IPS DF 6.9 (cell line): ENCODE data around the gene STC2.
"Not testable (repeated sequence)": the region's sequence is repeated elsewhere in the genome, so short reads cannot be mapped to it uniquely, and the experiment has no call there.

ENCODE experiments used
- DNase-seq: peaks from one replicate; pipeline ENCODE4 v3.0.0-alpha.2; 2013; ENCODE audit warnings: low read depth, low spot score
- H3K27ac ChIP-seq: one replicate; pipeline ENCODE4 v1.5.1; 2013; ENCODE audit warnings: low read length, control low read depth
- H3K27me3 ChIP-seq: 2 replicates; pipeline ENCODE4 v1.6.1; 2013; ENCODE audit warnings: mild to moderate bottlenecking, low read length; ENCODE audit not compliant: control insufficient read depth, insufficient read depth
- H3K36me3 ChIP-seq: 2 replicates; pipeline ENCODE4 v1.6.1; 2013; ENCODE audit warnings: low read length; ENCODE audit not compliant: control insufficient read depth, insufficient read depth
- H3K4me1 ChIP-seq: 2 replicates; pipeline ENCODE4 v1.6.1; 2013; ENCODE audit warnings: low read length; ENCODE audit not compliant: control insufficient read depth, insufficient read depth
- H3K4me3 ChIP-seq: 2 replicates; pipeline ENCODE4 v1.5.1; 2013; ENCODE audit warnings: mild to moderate bottlenecking, low read length
- H3K9me3 ChIP-seq: 2 replicates; pipeline ENCODE4 v1.6.1; 2013; ENCODE audit warnings: low read length, inconsistent platforms; ENCODE audit not compliant: control insufficient read depth, insufficient read depth
- WGBS: extraction: QIAGEN DNeasy Blood & Tissue Kit; methylation state at CpG from one replicate; pipeline ENCODE4 v1.1.7; 2013; ENCODE audit warnings: mixed read lengths, missing lambda C conversion rate; ENCODE audit not compliant: insufficient read length, insufficient coverage; 5-methylcytosine and 5-hydroxymethylcytosine counted together

Gene STC2

DNA sequence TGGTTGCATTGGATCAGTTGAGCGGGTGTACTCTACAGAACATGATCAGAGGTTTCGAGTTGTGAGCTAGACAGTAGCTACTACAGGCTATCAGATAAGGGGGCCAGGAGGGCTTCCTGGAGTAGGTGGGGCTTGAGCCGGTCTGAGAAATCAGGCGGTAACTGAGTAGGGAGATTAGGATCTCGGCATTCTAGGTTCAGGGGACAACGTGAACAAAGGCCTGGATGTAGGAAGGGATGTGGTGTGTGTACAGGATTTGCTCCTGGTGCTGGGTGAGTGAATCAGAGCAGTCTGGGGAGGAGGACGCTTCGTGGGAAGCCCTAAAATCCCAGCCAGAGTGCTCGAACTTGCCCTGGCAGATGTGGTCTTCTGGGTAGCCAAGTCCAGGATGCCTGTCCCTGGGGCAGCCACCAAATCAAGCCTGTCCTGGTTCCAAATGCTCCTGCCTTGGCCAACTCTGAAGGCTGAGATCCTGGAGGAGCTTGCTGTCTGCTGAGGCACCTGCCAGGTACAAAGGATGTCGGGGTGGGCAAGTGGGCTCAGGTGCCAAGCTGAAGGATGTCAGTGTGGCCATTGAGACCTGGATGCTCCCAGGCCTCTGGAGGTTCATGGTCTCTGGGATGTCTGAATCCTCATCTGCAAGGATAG lies 33.4 kb downstream of the STC2 start:
- H3K4me3 ChIP-seq = no peak overlapping the region

DNA sequence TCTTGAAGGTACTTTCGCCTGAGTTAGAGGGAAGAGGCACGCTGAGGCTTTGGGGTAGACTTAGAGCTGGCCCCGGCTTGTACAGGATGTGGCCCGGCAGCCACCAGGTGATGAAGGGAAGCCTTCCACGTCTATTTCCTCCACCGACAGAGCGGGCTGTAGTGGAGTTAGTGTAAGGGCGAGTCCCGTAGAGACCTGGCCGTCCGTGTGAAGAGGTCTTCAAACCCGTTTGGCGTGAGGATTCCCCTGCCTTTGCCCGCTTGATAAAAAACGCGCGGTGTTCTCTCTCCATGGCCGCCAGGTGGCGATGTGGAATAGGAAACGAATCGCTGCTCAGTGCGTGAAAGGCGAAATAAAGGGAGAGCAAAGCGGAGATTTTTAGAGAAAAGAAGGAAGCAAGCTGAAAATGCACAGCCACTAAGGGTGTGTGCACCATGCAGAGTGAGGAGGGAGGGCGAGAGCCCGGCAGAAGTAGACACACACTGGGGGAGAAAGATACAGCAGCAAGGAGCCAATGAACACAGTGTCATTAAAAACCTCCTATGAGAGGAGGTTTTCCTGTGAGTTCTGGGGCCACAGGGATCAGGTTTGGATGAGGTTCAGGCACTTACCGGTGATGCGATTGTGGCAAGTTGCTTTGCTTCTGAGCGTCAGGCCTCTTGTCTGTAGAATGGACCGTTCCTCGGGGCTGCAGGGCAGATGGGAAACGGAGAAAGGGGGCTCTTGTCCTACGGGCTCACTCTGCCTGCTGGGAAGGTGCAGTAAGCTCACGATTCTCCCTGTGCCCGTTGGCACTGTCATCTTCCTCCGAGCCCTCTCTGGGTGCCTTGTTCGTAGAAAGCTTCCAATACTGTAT lies 34.2 kb downstream of the STC2 start:
- Histone ChIP-seq H3K9me3 (no peaks in the 10 kb centered on the region), H3K27ac (no peak overlapping the region), H3K4me3 (no peak overlapping the region), H3K27me3 (no peaks in the 10 kb centered on the region), H3K36me3 (no peaks in the 10 kb centered on the region), H3K4me1 (no peaks in the 10 kb centered on the region)
- no CpG with 5 or more reads among the region's 37 CpGs for WGBS
- DNase-seq = peak; percentile 87

More for the DNA sequence above, 33.4 kb downstream of the STC2 start:
- DNase-seq = no peak
- Histone ChIP-seq H3K9me3 (no peaks in the 10 kb centered on the region), H3K36me3 (no peaks in the 10 kb centered on the region), H3K27ac (no peak overlapping the region), H3K4me1 (no peaks in the 10 kb centered on the region), H3K27me3 (no peaks in the 10 kb centered on the region)
- WGBS = no CpG with 5 or more reads among the region's 10 CpGs

DNA sequence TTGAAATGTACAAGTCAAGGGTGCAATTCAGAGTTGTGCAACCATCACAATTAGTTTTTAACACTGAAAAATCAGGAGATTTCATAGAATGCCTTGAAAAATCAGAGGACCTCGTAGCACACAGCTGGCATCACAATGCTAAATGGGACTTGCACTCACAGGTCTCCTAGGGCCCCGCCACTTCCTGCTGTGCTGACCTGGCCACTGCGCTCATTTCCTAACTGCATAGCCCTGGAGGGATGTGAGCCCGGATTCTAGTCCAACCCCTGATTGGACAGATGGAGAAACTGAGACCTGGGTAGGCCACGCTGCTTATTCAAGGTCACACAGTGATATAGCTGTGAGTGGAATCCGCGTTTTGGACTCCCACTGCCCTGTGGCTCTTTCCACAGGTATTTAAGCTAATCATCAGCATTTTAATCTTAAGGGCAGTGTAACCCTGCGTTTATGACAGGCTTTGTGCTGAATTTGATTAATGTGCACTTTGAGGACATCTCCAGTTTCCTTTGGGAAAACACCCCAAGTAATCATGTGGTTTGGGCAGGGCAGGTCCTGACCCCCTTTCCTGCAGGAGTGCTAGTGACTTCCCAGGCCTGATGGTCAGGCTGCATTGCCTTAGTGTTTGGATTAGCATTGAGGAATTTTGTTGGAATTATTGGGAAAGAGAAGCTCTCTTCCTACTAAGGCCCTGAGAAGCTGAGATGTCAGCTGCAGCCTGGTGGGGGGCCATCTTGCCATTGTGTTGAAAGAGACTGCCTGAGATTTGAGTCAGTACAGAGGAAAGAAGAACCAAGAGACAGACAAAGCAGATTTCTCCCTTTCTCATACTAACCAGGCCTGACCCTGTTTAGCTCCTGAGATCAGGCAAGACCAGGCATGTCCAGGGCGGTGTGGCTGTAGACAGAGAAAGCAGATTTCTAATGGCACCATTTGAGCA lies 36.2 kb downstream of the STC2 start:
- DNase-seq = no peak
- Histone ChIP-seq H3K27me3 (no peaks in the 10 kb centered on the region), H3K9me3 (no peaks in the 10 kb centered on the region), H3K4me1 (no peaks in the 10 kb centered on the region), H3K4me3 (no peak overlapping the region), H3K36me3 (no peaks in the 10 kb centered on the region), H3K27ac (no peak overlapping the region)
- WGBS = no CpG with 5 or more reads among the region's 9 CpGs

DNA sequence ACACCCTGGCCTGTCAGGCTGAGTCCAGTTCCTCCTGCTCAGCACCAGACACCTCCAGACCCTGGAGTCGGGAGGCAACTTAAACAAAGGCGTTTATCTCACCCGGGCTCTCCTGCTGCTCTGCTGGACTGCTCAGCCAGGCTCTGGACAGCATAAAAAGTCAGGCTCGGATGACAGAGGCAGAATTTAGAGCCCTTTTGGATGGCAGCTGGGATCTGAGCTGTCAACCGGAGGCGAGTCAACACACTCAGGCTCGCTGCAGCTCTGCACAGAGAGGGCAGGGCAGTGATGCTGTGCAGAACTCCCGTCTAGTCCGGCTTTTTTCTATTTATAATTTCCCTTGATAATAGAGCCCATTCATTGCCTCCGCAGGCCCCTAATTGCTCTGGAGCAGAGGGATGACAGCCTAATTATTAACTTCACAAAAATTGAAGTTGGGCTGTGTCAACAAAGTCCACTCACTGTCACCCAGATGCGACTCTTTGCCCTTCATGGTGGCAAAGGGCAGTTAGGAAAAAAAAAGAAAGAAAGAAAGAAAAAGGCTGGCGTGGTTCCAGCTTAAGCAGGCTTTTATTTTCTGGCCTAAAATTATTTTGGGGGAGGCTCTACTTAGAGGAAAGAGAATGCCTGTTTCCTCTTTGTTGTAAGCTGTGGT lies 37.6 kb downstream of the STC2 start:
- H3K27me3 ChIP-seq = no peaks in the 10 kb centered on the region
- DNase-seq = no peak
- no peak overlapping the region for H3K27ac ChIP-seq
- no CpG with 5 or more reads among the region's 12 CpGs for whole genome bisulfite sequencing
- no peaks in the 10 kb centered on the region for H3K36me3 ChIP-seq
- H3K9me3 ChIP-seq = no peaks in the 10 kb centered on the region
- no peaks in the 10 kb centered on the region for H3K4me1 ChIP-seq
- no peak overlapping the region for H3K4me3 ChIP-seq

DNA sequence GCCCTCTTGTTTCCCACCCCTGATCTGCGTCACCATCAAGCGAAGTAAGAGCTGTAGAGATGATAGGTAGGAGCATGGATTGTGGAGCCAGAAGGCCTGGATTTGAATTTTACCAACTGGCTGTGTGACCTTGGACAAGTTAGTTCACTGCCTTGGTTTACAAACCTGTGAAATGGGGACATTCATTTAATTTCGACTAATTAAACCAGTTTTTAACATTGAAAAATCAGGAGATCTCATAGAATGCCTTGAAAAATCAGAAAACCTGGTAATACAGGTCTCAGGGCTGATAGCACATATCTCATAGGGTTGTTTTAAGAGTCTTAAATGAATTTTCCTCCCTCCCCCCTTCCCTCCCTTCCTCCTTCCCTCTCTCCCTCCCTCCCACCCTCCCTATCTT lies 38.8 kb downstream of the STC2 start:
- no CpG with 5 or more reads among the region's 3 CpGs for WGBS
- no peak for DNase-seq
- H3K9me3 ChIP-seq = no peaks in the 10 kb centered on the region
- no peak overlapping the region for H3K4me3 ChIP-seq
- H3K36me3 ChIP-seq = no peaks in the 10 kb centered on the region
- H3K27ac ChIP-seq = no peak overlapping the region
- H3K4me1 ChIP-seq = no peaks in the 10 kb centered on the region
- no peaks in the 10 kb centered on the region for H3K27me3 ChIP-seq

DNA sequence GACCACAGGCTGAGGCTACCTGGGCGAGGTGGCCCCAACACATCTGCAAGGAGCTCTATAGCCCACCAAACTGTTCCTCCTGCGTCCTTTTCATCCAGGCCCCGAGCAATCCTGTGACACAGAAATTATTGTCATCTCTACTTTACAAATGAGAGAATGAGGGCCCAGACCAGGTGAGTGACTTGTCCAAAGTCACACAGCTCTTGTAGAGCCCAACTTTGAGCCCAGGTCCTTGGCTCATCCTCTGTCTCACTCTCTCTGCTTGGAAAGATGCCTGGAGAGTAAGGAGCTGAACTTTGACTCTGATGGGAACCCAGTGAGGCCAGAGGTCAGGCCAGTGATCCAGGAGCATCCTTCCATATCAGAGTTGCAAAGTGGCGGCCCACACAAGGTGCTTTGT lies 39.6 kb downstream of the STC2 start:
- peaks cover 2% of the 10 kb centered on the region for H3K4me1 ChIP-seq
- DNase-seq = no peak
- H3K9me3 ChIP-seq = no peaks in the 10 kb centered on the region
- H3K27me3 ChIP-seq = peaks cover 4% of the 10 kb centered on the region; the same call in 1 of the 2 replicates
- H3K27ac ChIP-seq = no peak overlapping the region
- H3K36me3 ChIP-seq = no peaks in the 10 kb centered on the region
- no peak overlapping the region for H3K4me3 ChIP-seq
- no CpG with 5 or more reads among the region's 4 CpGs for WGBS

DNA sequence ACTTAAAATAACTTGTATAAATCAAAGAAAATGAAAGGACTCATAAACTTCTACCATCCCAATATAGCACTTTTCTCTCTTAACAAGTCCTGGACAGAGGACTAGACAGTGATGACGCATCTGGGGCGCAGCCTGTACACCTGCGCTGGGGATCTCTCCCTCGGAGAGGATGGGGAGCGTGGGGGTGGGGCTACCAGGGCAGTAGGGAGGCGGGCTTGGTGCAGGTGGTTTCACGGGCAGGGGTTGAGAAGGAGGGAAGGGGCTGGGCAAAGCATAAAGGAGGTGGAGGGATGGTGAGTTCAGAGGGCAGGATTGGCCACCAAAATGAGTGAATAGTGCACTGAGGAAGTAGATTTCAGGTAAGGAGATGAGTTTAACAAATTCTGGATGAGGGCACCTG lies 41.1 kb downstream of the STC2 start:
- WGBS = no CpG with 5 or more reads among the region's 7 CpGs
- no peak for DNase-seq
- Histone ChIP-seq H3K4me3 (no peak overlapping the region), H3K36me3 (no peaks in the 10 kb centered on the region), H3K27ac (no peak overlapping the region), H3K4me1 (peaks cover 2% of the 10 kb centered on the region), H3K27me3 (peaks cover 11% of the 10 kb centered on the region; the same call in 1 of the 2 replicates), H3K9me3 (no peaks in the 10 kb centered on the region)

DNA sequence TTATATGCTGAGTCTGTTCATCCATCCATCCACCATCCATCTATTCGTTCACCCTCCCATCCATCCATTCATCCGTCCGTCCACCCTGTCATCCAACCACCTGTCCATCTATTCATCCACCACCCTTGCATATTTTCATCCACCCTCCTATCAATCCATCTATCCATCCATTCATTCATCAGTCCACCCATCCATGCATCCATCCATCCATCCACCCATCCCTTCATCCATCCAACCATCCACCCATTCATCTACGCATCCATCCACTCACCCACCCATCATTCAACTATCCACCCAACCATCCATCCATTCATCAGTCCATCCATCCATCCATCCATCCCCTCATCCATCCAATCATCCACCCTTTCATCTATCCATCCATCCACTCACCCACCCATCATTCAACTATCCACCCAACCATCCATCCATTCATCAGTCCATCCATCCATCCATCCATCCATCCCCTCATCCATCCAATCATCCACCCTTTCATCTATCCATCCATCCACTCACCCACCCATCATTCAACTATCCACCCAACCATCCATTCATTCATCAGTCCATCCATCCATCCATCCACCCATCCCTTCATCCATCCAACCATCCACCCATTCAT lies 43.8 kb downstream of the STC2 start:
- H3K36me3 ChIP-seq, H3K4me1 ChIP-seq, H3K27ac ChIP-seq, H3K9me3 ChIP-seq, DNase-seq, H3K4me3 ChIP-seq: not testable (repeated sequence)
- WGBS = 100% methylated on average over 4 of the region's 4 CpGs
- peaks cover 11% of the 10 kb centered on the region; the same call in 1 of the 2 replicates for H3K27me3 ChIP-seq

DNA sequence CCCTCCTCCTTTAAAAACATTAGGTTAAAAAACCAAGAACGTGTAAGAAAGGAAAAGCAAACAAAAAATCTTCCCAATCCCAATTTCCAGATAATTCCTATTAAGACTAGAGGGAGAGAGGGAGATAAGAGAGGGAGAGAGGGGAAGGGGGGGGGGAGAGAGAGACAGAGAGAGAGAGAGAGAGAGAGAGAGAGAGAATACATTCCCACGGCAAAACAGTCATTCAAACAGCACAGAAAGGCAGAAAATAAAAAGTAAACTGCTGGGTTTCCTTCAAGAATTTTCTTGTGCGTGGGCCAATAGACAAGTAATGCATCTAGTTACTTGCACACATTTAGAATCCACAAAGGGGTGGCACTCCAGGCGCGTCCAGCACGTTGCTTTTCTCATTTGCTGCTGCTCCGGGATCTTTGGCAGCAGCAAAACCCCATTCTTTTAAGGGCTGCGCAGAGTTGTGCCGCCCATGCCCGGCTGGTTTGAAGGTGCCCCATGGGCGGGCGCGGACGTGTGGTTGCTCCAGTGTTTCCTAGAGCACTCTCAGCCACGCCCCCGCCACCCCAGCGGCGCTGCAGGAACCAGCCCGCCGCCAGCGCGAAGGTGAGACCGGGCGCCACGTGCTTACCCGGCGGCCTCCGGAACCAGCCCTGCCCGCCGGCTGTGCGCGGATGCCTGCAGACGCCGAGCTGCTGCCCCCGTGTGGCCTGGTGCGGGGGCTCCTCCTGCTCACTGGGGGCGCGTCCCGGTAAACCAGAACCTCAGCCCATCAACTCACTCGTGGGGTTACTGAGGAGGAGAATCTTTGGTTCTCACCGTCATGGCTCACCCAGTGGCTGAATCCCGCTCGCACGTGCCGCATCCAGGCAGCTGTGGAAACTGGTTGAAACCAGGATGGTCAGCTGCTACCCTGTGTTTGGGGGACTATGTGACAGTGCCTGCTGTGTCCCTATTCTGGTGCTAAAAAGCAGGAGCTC lies 44.6 kb downstream of the STC2 start:
- H3K27ac ChIP-seq = no peak overlapping the region
- no peak for DNase-seq
- H3K4me1 ChIP-seq = peaks cover 2% of the 10 kb centered on the region
- H3K36me3 ChIP-seq = no peaks in the 10 kb centered on the region
- WGBS = no CpG with 5 or more reads among the region's 45 CpGs
- no peaks in the 10 kb centered on the region for H3K9me3 ChIP-seq
- H3K27me3 ChIP-seq = peaks cover 11% of the 10 kb centered on the region; the same call in 1 of the 2 replicates
- H3K4me3 ChIP-seq = 0 out of 2 replicates have a peak overlapping the region, but pooled peaks have one; percentile 19
